SK-N-SH (cell line): ENCODE data around the gene SIM2.

Experiments used
- CTCF ChIP-seq: fragments of 200-600 bp; sonication (generic); IDR thresholded peaks from 2 replicates; pipeline ENCODE4 v1.6.1; 2017; ENCODE audit warnings: antibody characterized with exemption, mild to moderate bottlenecking, moderate library complexity
- EP300 ChIP-seq, 2 experiments: IDR thresholded peaks; 2 replicates each; pipeline versions ENCODE4 v1.4.0 to v1.6.1; 2012; ENCODE audit warnings: borderline replicate concordance in 1 of 2, low read depth in 1 of 2, low read length in 1 of 2
- GABPA ChIP-seq: IDR thresholded peaks from 2 replicates; pipeline ENCODE4 v1.4.0; 2012; ENCODE audit warnings: low read depth, mild to moderate bottlenecking
- IRF3 ChIP-seq: fragments of 150-350 bp; IDR thresholded peaks from 2 replicates; pipeline ENCODE4 v1.6.1; 2016; ENCODE audit warnings: mild to moderate bottlenecking, low read depth, low read length
- JUND ChIP-seq: IDR thresholded peaks from 2 replicates; pipeline ENCODE4 v1.4.0; 2012
- MAX ChIP-seq: IDR thresholded peaks from 2 replicates; pipeline ENCODE4 v1.4.0; 2012; ENCODE audit warnings: low read depth
- PBX3 ChIP-seq: IDR thresholded peaks from 2 replicates; pipeline ENCODE4; 2012
- POLR2AphosphoS5 ChIP-seq: IDR thresholded peaks from 2 replicates; pipeline ENCODE4 v1.6.1; 2012; ENCODE audit warnings: low read depth, low read length
- REST ChIP-seq: IDR thresholded peaks from 2 replicates; pipeline ENCODE4 v1.6.1; 2012; ENCODE audit warnings: mild to moderate bottlenecking, low read depth, low read length, moderate library complexity
- RFX5 ChIP-seq: IDR thresholded peaks from 2 replicates; pipeline ENCODE4 v1.6.1; 2012; ENCODE audit warnings: mild to moderate bottlenecking, improper control_type of control experiment, low read length
- SMC3 ChIP-seq: IDR thresholded peaks from 2 replicates; pipeline ENCODE4 v1.6.1; 2012; ENCODE audit warnings: low read depth, low read length, improper control_type of control experiment
- TAF1 ChIP-seq: IDR thresholded peaks from 2 replicates; pipeline ENCODE4 v1.6.1; 2012; ENCODE audit warnings: low read depth, mild to moderate bottlenecking, low read length, moderate library complexity, borderline replicate concordance
- TCF12 ChIP-seq: IDR thresholded peaks from 2 replicates; pipeline ENCODE4 v1.4.0; 2012
- USF2 ChIP-seq: fragments of 150-350 bp; IDR thresholded peaks from 2 replicates; pipeline ENCODE4 v1.6.1; 2017; ENCODE audit warnings: antibody characterized with exemption, low read length, low read depth, borderline replicate concordance

GRCh38 chr21:36784947-36785346, 86.0 kb downstream of the SIM2 start:
- no peak for TF ChIP-seq CTCF
- no peak for TF ChIP-seq PBX3
- no peak for TF ChIP-seq EP300 (IDR thresholded peaks at IDR 0.05; ENCODE audit: borderline replicate concordance in 1 of 2, low read depth in 1 of 2, low read length in 1 of 2)
- TF ChIP-seq REST: no peak
- TF ChIP-seq SMC3: no peak
- TF ChIP-seq TAF1: no peak
- no peak for TF ChIP-seq IRF3
- no peak for TF ChIP-seq POLR2AphosphoS5
- TF ChIP-seq RFX5: no peak
- TF ChIP-seq TCF12: no peak
- TF ChIP-seq GABPA: no peak
- TF ChIP-seq USF2: no peak
- TF ChIP-seq JUND: no peak
- TF ChIP-seq MAX: no peak
